ENCODE data around the gene LBX2. TPM values are rescaled to one million over a fixed set of nuclear protein-coding genes. Genes with fewer than 3 reads are reported as not detected.
"Not testable (repeated sequence)": the region's sequence is repeated elsewhere in the genome, so short reads cannot be mapped to it uniquely, and the experiment has no call there.

Gene LBX2
- polyA plus RNA-seq, 4 donors: 2.3 to 37.5 (median 5.3) TPM

GRCh38 chr2:74472086-74472944 lies 27.1 kb downstream of the LBX2 start, which contains the start of gene MRPL53:
TSS of gene MRPL53 (minus strand) at chr2:74472680. CDS start at chr2:74472660, 20 bp downstream.
- 0 to 1% (median 0%) methylated on average over 65 to 66 of the region's 66 CpGs for WGBS, 3 donors
- no peak for FAIRE-seq
- H3K9me3 ChIP-seq (ENCODE audit: control insufficient read depth in 2 of 2, insufficient read depth in 1 of 2, low read depth in 1 of 2, low read length in 1 of 2): no peaks in the 10 kb centered on the region

GRCh38 chr2:74471332-74472065 lies 27.9 kb downstream of the LBX2 start:
- Histone ChIP-seq H3K36me3 (ENCODE audit: control insufficient read depth in 3 of 3, insufficient read depth in 2 of 3, low read depth in 1 of 3, low read length in 3 of 3) (peaks cover 0 to 27% (median 2%) of the 10 kb centered on the region in 3 donors), H3K9me3 (ENCODE audit: control insufficient read depth in 2 of 2, insufficient read depth in 1 of 2, low read depth in 1 of 2, low read length in 1 of 2) (no peaks in the 10 kb centered on the region), H3K27me3 (ENCODE audit: control insufficient read depth in 3 of 3, insufficient read depth in 3 of 3, low read length in 3 of 3) (no peaks in the 10 kb centered on the region), H3K4me1 (ENCODE audit: control insufficient read depth in 3 of 3, insufficient read depth in 2 of 3, low read depth in 1 of 3, low read length in 2 of 3) (peaks cover 0 to 12% (median 1%) of the 10 kb centered on the region in 3 donors), H3K27ac (ENCODE audit: low read depth in 1 of 3, low read length in 2 of 3) (peak overlapping the region; percentile 76 to 96 (median 91)), H3K4me3 (ENCODE audit: low read depth in 1 of 3, low read length in 3 of 3) (peak overlapping the region; percentile 52 to 73 (median 56))
- FAIRE-seq: no peak
- 21 to 55% (median 37%) methylated on average over 16 of the region's 16 CpGs for WGBS, 3 donors
- no peak for DNase-seq

More at GRCh38 chr2:74472086-74472944, 27.1 kb downstream of the LBX2 start, which contains the start of gene MRPL53:
- Histone ChIP-seq H3K27ac (ENCODE audit: low read depth in 1 of 3, low read length in 2 of 3) (peak within 1 kb of the TSS; percentile 76 to 96 (median 91)), H3K4me1 (ENCODE audit: control insufficient read depth in 3 of 3, insufficient read depth in 2 of 3, low read depth in 1 of 3, low read length in 2 of 3) (peaks cover 0 to 17% (median 1%) of the 10 kb centered on the region in 3 donors), H3K27me3 (ENCODE audit: control insufficient read depth in 3 of 3, insufficient read depth in 3 of 3, low read length in 3 of 3) (no peaks in the 10 kb centered on the region), H3K36me3 (ENCODE audit: control insufficient read depth in 3 of 3, insufficient read depth in 2 of 3, low read depth in 1 of 3, low read length in 3 of 3) (peaks cover 1 to 30% (median 2%) of the 10 kb centered on the region in 3 donors), H3K4me3 (ENCODE audit: low read depth in 1 of 3, low read length in 3 of 3) (peak within 1 kb of the TSS; percentile 52 to 73 (median 56))
- peak; percentile 93 to 97 for DNase-seq

- not testable (repeated sequence) for FAIRE-seq; H3K9me3 ChIP-seq (ENCODE audit: control insufficient read depth in 2 of 2, insufficient read depth in 1 of 2, low read depth in 1 of 2, low read length in 1 of 2); H3K27me3 ChIP-seq (ENCODE audit: control insufficient read depth in 3 of 3, insufficient read depth in 3 of 3, low read length in 3 of 3); H3K4me3 ChIP-seq (ENCODE audit: low read depth in 1 of 3, low read length in 3 of 3); DNase-seq; H3K27ac ChIP-seq (ENCODE audit: low read depth in 1 of 3, low read length in 2 of 3)
- Histone ChIP-seq H3K36me3 (ENCODE audit: control insufficient read depth in 3 of 3, insufficient read depth in 2 of 3, low read depth in 1 of 3, low read length in 3 of 3) (peaks cover 0 to 22% (median 2%) of the 10 kb centered on the region in 3 donors), H3K4me1 (ENCODE audit: control insufficient read depth in 3 of 3, insufficient read depth in 2 of 3, low read depth in 1 of 3, low read length in 2 of 3) (peaks cover 0 to 11% (median 1%) of the 10 kb centered on the region in 3 donors)
- 89 to 92% (median 92%) methylated on average over 12 of the region's 12 CpGs for WGBS, 3 donors
Observed at GRCh38 chr2:74470742-74471141, 28.7 kb downstream of the LBX2 start.

- Histone ChIP-seq H3K9me3 (ENCODE audit: control insufficient read depth in 2 of 2, insufficient read depth in 1 of 2, low read depth in 1 of 2, low read length in 1 of 2) (no peaks in the 10 kb centered on the region), H3K27ac (ENCODE audit: low read depth in 1 of 3, low read length in 2 of 3) (peak overlapping the region; percentile 84 to 95 (median 85)), H3K27me3 (ENCODE audit: control insufficient read depth in 3 of 3, insufficient read depth in 3 of 3, low read length in 3 of 3) (no peaks in the 10 kb centered on the region), H3K4me3 (ENCODE audit: low read depth in 1 of 3, low read length in 3 of 3) (peak overlapping the region; percentile 76 to 98 (median 95)), H3K36me3 (ENCODE audit: control insufficient read depth in 3 of 3, insufficient read depth in 2 of 3, low read depth in 1 of 3, low read length in 3 of 3) (peaks cover 3 to 34% (median 7%) of the 10 kb centered on the region in 3 donors), H3K4me1 (ENCODE audit: control insufficient read depth in 3 of 3, insufficient read depth in 2 of 3, low read depth in 1 of 3, low read length in 2 of 3) (peaks cover 0 to 22% (median 4%) of the 10 kb centered on the region in 3 donors)
- DNase-seq: peak in 1 of 2 donors; percentile 48
- FAIRE-seq: no peak
- WGBS, 3 donors: 1 to 6% (median 3%) methylated on average over 13 of the region's 13 CpGs
Observed at GRCh38 chr2:74464406-74464805, 35.0 kb downstream of the LBX2 start.

- Histone ChIP-seq H3K27me3 (ENCODE audit: control insufficient read depth in 3 of 3, insufficient read depth in 3 of 3, low read length in 3 of 3) (no peaks in the 10 kb centered on the region), H3K9me3 (ENCODE audit: control insufficient read depth in 2 of 2, insufficient read depth in 1 of 2, low read depth in 1 of 2, low read length in 1 of 2) (no peaks in the 10 kb centered on the region), H3K4me3 (ENCODE audit: low read depth in 1 of 3, low read length in 3 of 3) (peak overlapping the region in 1 of 3 donors; percentile 0), H3K27ac (ENCODE audit: low read depth in 1 of 3, low read length in 2 of 3) (peak overlapping the region; percentile 53 to 93 (median 71)), H3K36me3 (ENCODE audit: control insufficient read depth in 3 of 3, insufficient read depth in 2 of 3, low read depth in 1 of 3, low read length in 3 of 3) (peaks cover 3 to 34% (median 7%) of the 10 kb centered on the region in 3 donors), H3K4me1 (ENCODE audit: control insufficient read depth in 3 of 3, insufficient read depth in 2 of 3, low read depth in 1 of 3, low read length in 2 of 3) (peaks cover 0 to 28% (median 4%) of the 10 kb centered on the region in 3 donors)
- 33 to 71% (median 70%) methylated on average over 4 of the region's 4 CpGs for WGBS, 3 donors
- no peak for FAIRE-seq
- no peak for DNase-seq
Observed at GRCh38 chr2:74462786-74463105, 36.7 kb downstream of the LBX2 start.

- WGBS, 3 donors: 85 to 88% (median 86%) methylated on average over 19 to 20 of the region's 20 CpGs
- FAIRE-seq (no peak), DNase-seq (no peak)
- Histone ChIP-seq H3K4me1 (ENCODE audit: control insufficient read depth in 3 of 3, insufficient read depth in 2 of 3, low read depth in 1 of 3, low read length in 2 of 3) (peaks cover 0 to 28% (median 4%) of the 10 kb centered on the region in 3 donors), H3K27me3 (ENCODE audit: control insufficient read depth in 3 of 3, insufficient read depth in 3 of 3, low read length in 3 of 3) (no peaks in the 10 kb centered on the region), H3K27ac (ENCODE audit: low read depth in 1 of 3, low read length in 2 of 3) (peak overlapping the region in 1 of 3 donors; percentile 71), H3K36me3 (ENCODE audit: control insufficient read depth in 3 of 3, insufficient read depth in 2 of 3, low read depth in 1 of 3, low read length in 3 of 3) (peaks cover 3 to 34% (median 7%) of the 10 kb centered on the region in 3 donors), H3K4me3 (ENCODE audit: low read depth in 1 of 3, low read length in 3 of 3) (no peak overlapping the region), H3K9me3 (ENCODE audit: control insufficient read depth in 2 of 2, insufficient read depth in 1 of 2, low read depth in 1 of 2, low read length in 1 of 2) (no peaks in the 10 kb centered on the region)
Observed at GRCh38 chr2:74462054-74462785, 37.2 kb downstream of the LBX2 start.

GRCh38 chr2:74461187-74462053 lies 38.0 kb downstream of the LBX2 start:
- Histone ChIP-seq H3K4me3 (ENCODE audit: low read depth in 1 of 3, low read length in 3 of 3) (no peak overlapping the region), H3K36me3 (ENCODE audit: control insufficient read depth in 3 of 3, insufficient read depth in 2 of 3, low read depth in 1 of 3, low read length in 3 of 3) (peaks cover 3 to 34% (median 7%) of the 10 kb centered on the region in 3 donors), H3K27me3 (ENCODE audit: control insufficient read depth in 3 of 3, insufficient read depth in 3 of 3, low read length in 3 of 3) (no peaks in the 10 kb centered on the region), H3K4me1 (ENCODE audit: control insufficient read depth in 3 of 3, insufficient read depth in 2 of 3, low read depth in 1 of 3, low read length in 2 of 3) (peaks cover 0 to 36% (median 4%) of the 10 kb centered on the region in 3 donors), H3K9me3 (ENCODE audit: control insufficient read depth in 2 of 2, insufficient read depth in 1 of 2, low read depth in 1 of 2, low read length in 1 of 2) (no peaks in the 10 kb centered on the region), H3K27ac (ENCODE audit: low read depth in 1 of 3, low read length in 2 of 3) (no peak overlapping the region)
- FAIRE-seq (no peak), DNase-seq (peak in 1 of 2 donors; percentile 24)
- WGBS, 3 donors: 85 to 89% (median 88%) methylated on average over 27 of the region's 27 CpGs

Data from small intestine (tissue), 7 donors.